ENCODE measurements around the gene FAXC.

DNA sequence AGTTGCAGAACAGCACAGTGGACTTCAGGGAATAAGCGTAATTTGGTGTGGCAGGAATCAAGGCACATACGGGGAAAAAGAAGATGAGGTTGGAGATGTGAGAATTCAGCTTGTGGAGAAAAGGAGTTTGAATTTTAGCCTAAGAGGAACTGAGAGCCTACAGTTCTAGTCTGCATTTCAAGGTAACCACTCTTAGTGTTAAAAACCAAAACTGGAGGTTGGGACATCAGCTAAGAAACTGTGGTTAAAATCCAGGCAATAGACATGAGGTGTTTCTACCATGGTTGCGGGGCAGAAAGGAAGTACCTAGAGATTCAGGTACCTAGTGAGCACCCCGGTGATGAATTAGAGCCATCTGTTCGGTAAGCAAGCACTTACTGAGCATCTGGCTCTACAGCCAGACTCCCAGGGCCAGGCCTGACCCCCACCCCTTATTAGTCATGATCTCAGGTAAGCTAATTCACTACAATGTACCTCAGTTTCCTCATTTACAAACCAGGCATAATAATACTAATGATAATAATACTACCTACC lies 44.4 kb downstream of the FAXC start:
- TF ChIP-seq CTCF (IDR thresholded peaks at IDR 0.05; ENCODE audit: low read depth, low read length) (no peak), EZH2phosphoT487 (IDR thresholded peaks at IDR 0.05; ENCODE audit: low read depth) (no peak)

Measured in OCI-LY3 (cell line).